ENCODE data around the gene EDC3. TPM values are rescaled to one million over a fixed set of nuclear protein-coding genes. Genes with fewer than 3 reads are reported as not detected.
A peak's percentile ranks its signal among the peaks of the same experiment; 100 is the strongest.

EDC3 gene
- total and polyA plus RNA-seq, 9 of the 15 experiments (the other 6 are each of a cell fraction or from before 2014, with no cell fraction given) = 11.7 to 63.9 (median 32.8) TPM

DNA sequence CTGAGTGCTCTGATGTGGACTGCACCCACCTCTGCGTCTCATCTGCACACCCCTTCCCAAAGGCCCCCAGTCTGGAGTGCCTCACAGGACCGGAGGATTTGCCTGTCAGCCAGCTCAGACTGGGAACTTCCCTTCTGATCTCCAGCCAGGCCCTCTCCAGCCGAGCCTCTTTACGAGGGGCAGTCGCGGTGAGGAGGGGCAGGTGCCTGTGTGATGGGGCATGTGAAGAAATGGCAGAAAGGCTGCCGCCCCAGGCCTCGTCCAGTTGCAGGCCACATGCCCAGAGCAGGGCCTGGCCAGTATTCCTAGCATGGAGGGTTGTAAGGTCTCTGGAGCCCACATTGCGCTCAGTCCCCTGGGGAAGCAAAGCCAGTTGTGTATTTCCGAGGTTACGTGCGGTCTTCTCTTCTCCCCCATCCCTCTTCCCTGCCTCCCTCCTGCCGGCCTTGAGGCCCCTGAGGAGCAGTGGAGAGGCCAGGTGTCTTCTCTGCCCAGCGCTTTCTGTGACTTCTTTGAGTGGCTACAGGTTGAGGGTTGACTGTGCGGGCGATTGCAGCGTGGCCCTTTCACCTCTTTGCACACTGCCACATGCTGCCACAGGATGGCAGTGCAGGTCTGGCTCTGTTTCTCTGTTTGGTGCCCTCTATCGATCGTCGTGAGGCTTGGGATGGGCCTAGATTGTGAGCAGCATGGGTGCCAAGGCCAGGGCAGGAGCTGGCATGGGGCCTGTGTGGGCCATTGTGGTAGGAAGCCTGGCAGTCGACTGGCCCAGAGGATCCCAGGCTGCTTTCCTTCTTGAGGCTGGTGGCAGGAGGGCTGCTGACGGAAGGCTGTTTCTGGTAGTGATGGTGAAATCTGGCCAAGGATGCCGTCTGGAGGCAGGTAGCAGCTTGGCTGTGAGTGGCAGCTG, 74.9 kb downstream of the EDC3 start (continued):
- TF ChIP-seq, protein P1, sequence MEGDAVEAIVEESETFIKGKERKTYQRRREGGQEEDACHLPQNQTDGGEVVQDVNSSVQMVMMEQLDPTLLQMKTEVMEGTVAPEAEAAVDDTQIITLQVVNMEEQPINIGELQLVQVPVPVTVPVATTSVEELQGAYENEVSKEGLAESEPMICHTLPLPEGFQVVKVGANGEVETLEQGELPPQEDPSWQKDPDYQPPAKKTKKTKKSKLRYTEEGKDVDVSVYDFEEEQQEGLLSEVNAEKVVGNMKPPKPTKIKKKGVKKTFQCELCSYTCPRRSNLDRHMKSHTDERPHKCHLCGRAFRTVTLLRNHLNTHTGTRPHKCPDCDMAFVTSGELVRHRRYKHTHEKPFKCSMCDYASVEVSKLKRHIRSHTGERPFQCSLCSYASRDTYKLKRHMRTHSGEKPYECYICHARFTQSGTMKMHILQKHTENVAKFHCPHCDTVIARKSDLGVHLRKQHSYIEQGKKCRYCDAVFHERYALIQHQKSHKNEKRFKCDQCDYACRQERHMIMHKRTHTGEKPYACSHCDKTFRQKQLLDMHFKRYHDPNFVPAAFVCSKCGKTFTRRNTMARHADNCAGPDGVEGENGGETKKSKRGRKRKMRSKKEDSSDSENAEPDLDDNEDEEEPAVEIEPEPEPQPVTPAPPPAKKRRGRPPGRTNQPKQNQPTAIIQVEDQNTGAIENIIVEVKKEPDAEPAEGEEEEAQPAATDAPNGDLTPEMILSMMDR (IDR thresholded peaks at IDR 0.05 in 2 of 3, conservative IDR thresholded peaks at IDR 0.05 in 1 of 3; ENCODE audit: insufficient read depth in 2 of 3, low read depth in 1 of 3, low read length in 3 of 3) = peak; percentile 94 to 99 (median 99)
- TF ChIP-seq, protein P2, sequence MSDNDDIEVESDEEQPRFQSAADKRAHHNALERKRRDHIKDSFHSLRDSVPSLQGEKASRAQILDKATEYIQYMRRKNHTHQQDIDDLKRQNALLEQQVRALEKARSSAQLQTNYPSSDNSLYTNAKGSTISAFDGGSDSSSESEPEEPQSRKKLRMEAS (CRISPR knock-in tag; IDR thresholded peaks at IDR 0.05) = peak; percentile 44
- no peak for TF ChIP-seq NEUROD1 (IDR thresholded peaks at IDR 0.05; ENCODE audit: borderline replicate concordance, low read depth, low read length, partially characterized antibody)
- TF ChIP-seq TBL1XR1 (IDR thresholded peaks at IDR 0.05; ENCODE audit: low read length in 2 of 2) = peak in 1 of 2 experiments; percentile 25; a peak in 1 of 4 replicates
- 0 out of 2 replicates have a peak, but pooled peaks have one; percentile 45 for TF ChIP-seq RB1 (IDR thresholded peaks at IDR 0.05; ENCODE audit: low read depth)
- TF ChIP-seq, protein P3, sequence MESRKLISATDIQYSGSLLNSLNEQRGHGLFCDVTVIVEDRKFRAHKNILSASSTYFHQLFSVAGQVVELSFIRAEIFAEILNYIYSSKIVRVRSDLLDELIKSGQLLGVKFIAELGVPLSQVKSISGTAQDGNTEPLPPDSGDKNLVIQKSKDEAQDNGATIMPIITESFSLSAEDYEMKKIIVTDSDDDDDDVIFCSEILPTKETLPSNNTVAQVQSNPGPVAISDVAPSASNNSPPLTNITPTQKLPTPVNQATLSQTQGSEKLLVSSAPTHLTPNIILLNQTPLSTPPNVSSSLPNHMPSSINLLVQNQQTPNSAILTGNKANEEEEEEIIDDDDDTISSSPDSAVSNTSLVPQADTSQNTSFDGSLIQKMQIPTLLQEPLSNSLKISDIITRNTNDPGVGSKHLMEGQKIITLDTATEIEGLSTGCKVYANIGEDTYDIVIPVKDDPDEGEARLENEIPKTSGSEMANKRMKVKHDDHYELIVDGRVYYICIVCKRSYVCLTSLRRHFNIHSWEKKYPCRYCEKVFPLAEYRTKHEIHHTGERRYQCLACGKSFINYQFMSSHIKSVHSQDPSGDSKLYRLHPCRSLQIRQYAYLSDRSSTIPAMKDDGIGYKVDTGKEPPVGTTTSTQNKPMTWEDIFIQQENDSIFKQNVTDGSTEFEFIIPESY (CRISPR knock-in tag; IDR thresholded peaks at IDR 0.05) = peak; percentile 40; the same call in 1 of the 2 replicates
- TF ChIP-seq MTA3 (IDR thresholded peaks at IDR 0.05; ENCODE audit: borderline replicate concordance) = 0 out of 2 replicates have a peak, but pooled peaks have one; percentile 35
- 0 out of 2 replicates have a peak, but pooled peaks have one; percentile 16 for TF ChIP-seq BHLHE40 (IDR thresholded peaks at IDR 0.05; ENCODE audit: low read length)
- TF ChIP-seq, protein P4, sequence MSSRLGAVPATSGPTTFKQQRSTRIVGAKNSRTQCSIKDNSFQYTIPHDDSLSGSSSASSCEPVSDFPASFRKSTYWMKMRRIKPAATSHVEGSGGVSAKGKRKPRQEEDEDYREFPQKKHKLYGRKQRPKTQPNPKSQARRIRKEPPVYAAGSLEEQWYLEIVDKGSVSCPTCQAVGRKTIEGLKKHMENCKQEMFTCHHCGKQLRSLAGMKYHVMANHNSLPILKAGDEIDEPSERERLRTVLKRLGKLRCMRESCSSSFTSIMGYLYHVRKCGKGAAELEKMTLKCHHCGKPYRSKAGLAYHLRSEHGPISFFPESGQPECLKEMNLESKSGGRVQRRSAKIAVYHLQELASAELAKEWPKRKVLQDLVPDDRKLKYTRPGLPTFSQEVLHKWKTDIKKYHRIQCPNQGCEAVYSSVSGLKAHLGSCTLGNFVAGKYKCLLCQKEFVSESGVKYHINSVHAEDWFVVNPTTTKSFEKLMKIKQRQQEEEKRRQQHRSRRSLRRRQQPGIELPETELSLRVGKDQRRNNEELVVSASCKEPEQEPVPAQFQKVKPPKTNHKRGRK (tag; IDR thresholded peaks at IDR 0.05) = no peak
- TF ChIP-seq, protein P5, sequence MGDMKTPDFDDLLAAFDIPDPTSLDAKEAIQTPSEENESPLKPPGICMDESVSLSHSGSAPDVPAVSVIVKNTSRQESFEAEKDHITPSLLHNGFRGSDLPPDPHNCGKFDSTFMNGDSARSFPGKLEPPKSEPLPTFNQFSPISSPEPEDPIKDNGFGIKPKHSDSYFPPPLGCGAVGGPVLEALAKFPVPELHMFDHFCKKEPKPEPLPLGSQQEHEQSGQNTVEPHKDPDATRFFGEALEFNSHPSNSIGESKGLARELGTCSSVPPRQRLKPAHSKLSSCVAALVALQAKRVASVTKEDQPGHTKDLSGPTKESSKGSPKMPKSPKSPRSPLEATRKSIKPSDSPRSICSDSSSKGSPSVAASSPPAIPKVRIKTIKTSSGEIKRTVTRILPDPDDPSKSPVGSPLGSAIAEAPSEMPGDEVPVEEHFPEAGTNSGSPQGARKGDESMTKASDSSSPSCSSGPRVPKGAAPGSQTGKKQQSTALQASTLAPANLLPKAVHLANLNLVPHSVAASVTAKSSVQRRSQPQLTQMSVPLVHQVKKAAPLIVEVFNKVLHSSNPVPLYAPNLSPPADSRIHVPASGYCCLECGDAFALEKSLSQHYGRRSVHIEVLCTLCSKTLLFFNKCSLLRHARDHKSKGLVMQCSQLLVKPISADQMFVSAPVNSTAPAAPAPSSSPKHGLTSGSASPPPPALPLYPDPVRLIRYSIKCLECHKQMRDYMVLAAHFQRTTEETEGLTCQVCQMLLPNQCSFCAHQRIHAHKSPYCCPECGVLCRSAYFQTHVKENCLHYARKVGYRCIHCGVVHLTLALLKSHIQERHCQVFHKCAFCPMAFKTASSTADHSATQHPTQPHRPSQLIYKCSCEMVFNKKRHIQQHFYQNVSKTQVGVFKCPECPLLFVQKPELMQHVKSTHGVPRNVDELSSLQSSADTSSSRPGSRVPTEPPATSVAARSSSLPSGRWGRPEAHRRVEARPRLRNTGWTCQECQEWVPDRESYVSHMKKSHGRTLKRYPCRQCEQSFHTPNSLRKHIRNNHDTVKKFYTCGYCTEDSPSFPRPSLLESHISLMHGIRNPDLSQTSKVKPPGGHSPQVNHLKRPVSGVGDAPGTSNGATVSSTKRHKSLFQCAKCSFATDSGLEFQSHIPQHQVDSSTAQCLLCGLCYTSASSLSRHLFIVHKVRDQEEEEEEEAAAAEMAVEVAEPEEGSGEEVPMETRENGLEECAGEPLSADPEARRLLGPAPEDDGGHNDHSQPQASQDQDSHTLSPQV (IDR thresholded peaks at IDR 0.05) = 0 out of 2 replicates have a peak, but pooled peaks have one; percentile 30
- TF ChIP-seq GATAD2A (IDR thresholded peaks at IDR 0.05) = no peak
- 0 out of 2 replicates have a peak, but pooled peaks have one; percentile 66 for TF ChIP-seq CBFB (CRISPR knock-in tag; IDR thresholded peaks at IDR 0.05)

All from K562 (cell line).